Measurements from ENCODE around the gene CNNM4.
"Not testable (repeated sequence)": the region's sequence is repeated elsewhere in the genome, so short reads cannot be mapped to it uniquely, and the experiment has no call there.

Gene CNNM4

GRCh38 chr2:96783388-96783787 is 22.7 kb downstream of the CNNM4 start:
- POLR2A ChIA-PET = no interaction called here
- CTCF ChIA-PET = interaction anchor here (2.8 to 14.8 kb wide), 2 partner anchors 9 to 22 kb away, joined by 16 to 171 read pairs; partner anchors contain the start of gene CNNM4
- DNase-seq (ENCODE audit: extremely low spot score) = no peak
- TF ChIP-seq CTCF (IDR thresholded peaks at IDR 0.05; ENCODE audit: control extremely low read depth, extremely low read depth, low read depth, missing control alignments) = no peak

GRCh38 chr2:96787411-96787810 is 26.7 kb downstream of the CNNM4 start:
- no peak for TF ChIP-seq CTCF (IDR thresholded peaks at IDR 0.05; ENCODE audit: control extremely low read depth, extremely low read depth, low read depth, missing control alignments)
- DNase-seq (ENCODE audit: extremely low spot score) = no peak
- POLR2A ChIA-PET = no interaction called here
- CTCF ChIA-PET = interaction anchor here (1.3 to 14.8 kb wide), 5 partner anchors 13 to 29 kb away, joined by 3 to 171 read pairs (median 5); partner anchors contain the start of genes CNNM3 and CNNM4

- ChIA-PET CTCF (interaction anchor here (1.6 to 1.8 kb wide), 3 partner anchors 12 to 28 kb away, joined by 3 to 7 read pairs (median 5); partner anchors contain the start of gene CNNM3), POLR2A (no interaction called here)
- DNase-seq (ENCODE audit: extremely low spot score) = no peak
- no peak for TF ChIP-seq CTCF (IDR thresholded peaks at IDR 0.05; ENCODE audit: control extremely low read depth, extremely low read depth, low read depth, missing control alignments)
These were observed 27.9 kb downstream of the CNNM4 start for GRCh38 chr2:96788442-96789244.

DNA sequence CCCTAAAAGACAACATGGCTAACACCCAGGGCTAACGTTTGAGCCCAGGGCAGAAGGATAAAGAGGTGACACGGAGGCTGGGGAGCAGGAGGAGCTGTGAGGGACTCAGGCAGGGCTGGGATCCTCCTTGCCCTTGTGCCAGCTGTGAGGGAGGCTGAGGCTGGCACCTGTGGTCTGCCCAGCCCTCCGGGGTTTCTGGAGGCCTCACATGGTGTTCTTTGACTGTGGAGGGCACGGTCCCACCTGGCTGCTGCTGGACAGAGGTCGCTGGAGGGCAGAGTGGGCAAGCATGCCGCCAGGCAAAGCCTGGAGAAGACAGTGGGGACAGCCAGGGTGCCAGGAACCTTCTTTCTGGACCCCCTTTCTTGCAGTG is 28.5 kb downstream of the CNNM4 start:
- TF ChIP-seq CTCF (IDR thresholded peaks at IDR 0.05; ENCODE audit: control extremely low read depth, extremely low read depth, low read depth, missing control alignments) = no peak
- POLR2A ChIA-PET = no interaction called here
- CTCF ChIA-PET = no interaction called here
- no peak for DNase-seq (ENCODE audit: extremely low spot score)

DNA sequence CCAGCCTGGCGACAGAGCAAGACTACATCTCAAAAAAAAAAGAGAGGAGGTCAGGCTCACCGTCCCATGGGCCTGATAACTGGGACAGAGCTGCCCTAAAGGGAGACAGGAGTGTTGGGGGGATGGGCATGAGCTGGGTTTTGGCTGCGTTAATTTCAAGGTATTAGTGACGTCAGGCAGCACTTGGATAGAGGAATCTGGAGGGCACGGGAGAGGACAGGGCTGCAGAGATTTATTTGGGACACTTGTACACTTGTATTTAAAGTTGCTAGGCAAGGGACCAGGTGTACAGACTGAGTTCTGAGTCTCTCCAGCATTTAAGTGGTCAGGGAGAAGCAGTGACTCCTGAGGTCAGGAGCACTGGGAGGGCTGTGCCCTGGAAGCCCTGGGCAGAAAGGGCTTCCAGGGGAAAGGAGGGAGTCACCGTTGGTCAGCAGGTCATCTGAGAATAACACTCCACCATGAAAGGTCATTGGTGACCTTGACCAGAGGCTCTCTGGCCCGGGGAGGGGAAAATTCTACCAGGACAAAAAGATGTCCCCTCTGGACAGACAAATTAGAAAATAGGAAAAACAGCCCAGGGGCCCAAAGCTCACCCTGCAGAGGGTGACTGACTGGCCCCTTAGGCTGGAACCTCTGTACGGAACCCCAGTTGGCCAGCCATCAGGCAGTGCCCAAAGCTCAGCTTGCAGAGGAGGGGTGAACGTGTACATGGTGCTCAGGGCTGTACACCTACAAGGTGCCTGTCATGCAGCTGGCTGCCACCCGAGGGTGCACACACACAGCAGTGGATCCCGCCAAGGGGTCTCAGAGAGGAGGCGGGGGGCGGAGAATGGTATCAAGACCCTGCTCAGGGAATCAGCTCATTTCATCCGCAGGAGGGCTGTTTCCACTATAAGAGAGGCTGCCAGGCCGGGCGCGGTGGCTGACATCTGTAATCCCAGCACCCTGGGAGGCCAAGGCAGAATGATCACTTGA is 32.4 kb downstream of the CNNM4 start:
- no peak for DNase-seq (ENCODE audit: extremely low spot score)
- no peak for TF ChIP-seq CTCF (IDR thresholded peaks at IDR 0.05; ENCODE audit: control extremely low read depth, extremely low read depth, low read depth, missing control alignments)
- CTCF ChIA-PET = interaction anchor here (1.3 to 1.6 kb wide), 2 partner anchors 10 to 32 kb away, joined by 3 to 4 read pairs; partner anchors contain the start of gene CNNM4
- POLR2A ChIA-PET = interaction anchor here (0.6 to 0.7 kb wide), 3 partner anchors 12 to 1125 kb away, joined by 3 read pairs; no protein-coding TSS in a partner anchor

GRCh38 chr2:96795076-96795475 is 34.4 kb downstream of the CNNM4 start:
- TF ChIP-seq CTCF (IDR thresholded peaks at IDR 0.05; ENCODE audit: control extremely low read depth, extremely low read depth, low read depth, missing control alignments) = no peak
- ChIA-PET CTCF (no interaction called here), POLR2A (interaction anchor here (0.5 kb wide), 1 partner anchor 29 kb away, joined by 3 read pairs; no protein-coding TSS in a partner anchor)
- no peak for DNase-seq (ENCODE audit: extremely low spot score)

DNA sequence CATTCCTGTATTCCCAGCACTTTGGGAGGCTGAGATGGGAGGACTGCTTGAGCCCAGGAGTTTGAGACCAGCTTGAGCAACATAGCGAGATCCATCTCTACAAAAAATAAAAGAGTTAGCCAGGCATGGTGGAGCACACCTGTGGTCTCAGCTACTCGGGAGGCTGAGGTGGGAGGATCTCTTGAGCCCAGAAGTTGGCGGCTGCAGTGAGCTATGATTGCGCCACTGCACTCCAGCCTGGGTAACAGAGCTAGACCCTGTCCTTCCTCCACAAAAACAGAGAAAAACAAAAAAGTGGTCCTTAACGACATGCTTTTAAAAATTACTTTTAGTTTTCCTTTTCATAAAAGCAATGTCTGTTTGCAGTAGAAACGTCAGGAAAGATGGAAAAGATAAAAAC is 35.8 kb downstream of the CNNM4 start:
- DNase-seq (ENCODE audit: extremely low spot score); POLR2A ChIA-PET: not testable (repeated sequence)
- CTCF ChIA-PET = interaction anchor here (1.0 to 5.3 kb wide), 4 partner anchors 10 to 34 kb away, joined by 3 to 53 read pairs (median 6); partner anchors contain the start of genes CNNM3 and CNNM4

Measured in GM10248 (cell line).